CD4-positive, alpha-beta T cell treated with Interleukin-12 subunit alpha and Interleukin-12 subunit beta, for 1 hour (primary cell): ENCODE data around the gene TTC21A.

Source experiments
- DNase-seq: peaks from one replicate; pipeline ENCODE4 v3.0.0-alpha.2; 2020

TTC21A gene

DNA sequence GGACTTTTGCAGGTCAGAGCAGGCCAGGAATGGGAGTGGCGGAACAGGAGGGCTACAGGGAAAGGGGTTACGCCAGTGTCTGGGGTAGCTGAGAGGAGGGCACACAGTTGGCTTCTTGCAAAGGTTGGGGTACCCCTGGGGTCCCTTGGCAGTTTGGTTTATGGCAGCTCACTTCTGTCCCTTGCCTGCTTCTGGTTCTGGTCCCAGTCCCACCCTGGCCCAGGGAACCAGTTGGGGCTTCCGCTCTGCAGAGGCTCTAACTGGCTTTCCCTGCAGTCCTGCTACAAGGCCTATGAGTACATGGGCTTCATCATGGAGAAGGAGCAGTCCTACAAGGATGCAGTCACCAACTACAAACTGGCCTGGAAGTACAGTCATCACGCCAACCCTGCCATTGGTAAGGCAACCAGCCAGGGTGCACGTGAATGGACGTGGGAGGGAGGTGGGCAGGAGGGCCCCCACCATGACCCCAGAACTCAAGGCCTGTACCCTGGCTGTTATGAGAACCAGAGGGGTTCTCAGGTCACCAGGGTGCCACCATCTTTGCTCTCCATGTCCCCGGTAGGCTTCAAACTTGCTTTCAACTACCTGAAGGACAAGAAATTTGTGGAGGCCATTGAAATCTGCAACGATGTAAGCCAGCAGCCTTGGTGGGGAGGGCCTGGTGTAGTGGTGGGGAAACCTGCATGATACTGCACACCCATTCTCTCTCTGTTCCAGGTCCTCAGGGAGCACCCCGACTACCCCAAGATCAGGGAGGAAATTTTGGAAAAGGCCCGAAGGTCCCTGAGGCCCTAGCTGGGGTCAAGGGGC lies 30.7 kb downstream of the TTC21A start:
- no peak for DNase-seq

DNA sequence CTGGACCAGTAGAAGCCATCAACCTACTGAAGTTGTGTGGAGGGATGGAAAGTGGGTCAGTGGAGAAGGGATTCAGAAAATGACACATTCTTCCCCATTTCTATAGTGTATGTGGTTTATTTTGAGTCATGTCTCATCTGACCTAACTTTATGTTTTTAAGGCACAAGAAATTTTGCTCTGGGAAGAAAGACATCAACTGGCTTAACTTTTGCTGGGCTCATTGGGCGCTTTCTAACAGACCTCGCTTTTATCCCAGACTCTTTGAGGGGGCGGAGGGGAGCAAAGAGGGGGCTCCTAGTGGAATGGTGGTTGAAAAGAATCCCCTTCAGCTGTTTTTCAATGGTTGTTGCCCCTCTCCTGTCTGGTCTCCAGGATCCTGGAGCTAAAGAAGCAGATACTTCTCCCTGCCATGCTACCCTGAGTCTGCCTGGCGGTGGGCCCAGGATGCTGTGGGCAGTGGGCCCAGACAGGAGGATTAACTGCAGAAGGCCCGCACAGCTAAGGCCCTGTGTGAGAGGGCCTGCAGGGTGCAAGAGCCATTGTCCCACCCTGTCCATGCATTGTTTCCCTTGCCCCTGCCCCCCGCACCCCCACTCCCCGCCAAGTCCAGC lies 31.4 kb downstream of the TTC21A start:
- no peak for DNase-seq

DNA sequence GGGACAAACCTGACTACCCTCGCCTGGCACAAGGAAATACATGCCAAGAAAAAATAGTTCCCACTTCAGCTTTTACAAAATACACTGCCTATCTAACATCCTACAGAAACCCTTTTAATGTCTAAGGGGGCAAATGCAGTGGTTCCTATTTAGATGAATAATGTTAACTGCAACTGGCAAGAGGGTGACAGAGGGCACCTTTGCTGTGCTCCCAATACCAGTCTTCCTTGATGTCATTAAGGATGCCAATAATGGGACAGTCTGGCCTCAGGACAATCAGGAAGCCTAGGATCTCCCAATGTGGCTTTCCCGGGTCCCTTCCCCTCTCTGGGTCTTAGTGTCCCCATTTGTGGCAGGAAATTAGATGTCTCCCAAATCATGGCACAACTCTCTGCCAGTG lies 32.0 kb downstream of the TTC21A start:
- DNase-seq = no peak

DNA sequence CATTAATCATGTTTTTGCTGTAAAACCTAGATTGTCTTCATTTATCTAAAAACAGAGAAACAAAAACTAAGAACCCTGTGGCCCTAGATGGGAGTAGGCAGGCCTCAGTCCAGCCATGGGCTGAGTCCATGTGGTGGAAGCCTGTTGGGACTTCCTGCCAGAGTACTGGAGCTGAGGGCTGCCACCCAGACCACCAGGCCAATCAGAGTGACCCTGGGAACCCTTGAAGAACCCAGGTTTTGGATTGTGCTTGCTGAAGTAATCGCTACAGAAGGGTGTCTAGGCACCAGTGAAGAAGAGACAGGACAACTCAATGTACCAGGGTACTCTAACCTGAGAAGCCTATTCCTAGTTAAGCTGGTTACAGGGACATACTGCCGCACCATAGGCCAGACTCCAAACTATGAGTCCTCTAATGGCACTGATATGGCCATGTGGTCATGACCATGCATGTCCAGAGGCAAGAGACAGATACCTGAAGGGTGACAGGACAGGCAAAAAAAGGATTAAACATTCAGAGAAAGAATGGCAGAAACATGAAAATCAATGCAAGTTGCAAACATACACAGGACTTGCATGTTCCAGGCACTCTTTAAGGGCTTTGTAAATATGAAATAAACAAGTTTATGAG lies 33.0 kb downstream of the TTC21A start:
- no peak for DNase-seq

DNA sequence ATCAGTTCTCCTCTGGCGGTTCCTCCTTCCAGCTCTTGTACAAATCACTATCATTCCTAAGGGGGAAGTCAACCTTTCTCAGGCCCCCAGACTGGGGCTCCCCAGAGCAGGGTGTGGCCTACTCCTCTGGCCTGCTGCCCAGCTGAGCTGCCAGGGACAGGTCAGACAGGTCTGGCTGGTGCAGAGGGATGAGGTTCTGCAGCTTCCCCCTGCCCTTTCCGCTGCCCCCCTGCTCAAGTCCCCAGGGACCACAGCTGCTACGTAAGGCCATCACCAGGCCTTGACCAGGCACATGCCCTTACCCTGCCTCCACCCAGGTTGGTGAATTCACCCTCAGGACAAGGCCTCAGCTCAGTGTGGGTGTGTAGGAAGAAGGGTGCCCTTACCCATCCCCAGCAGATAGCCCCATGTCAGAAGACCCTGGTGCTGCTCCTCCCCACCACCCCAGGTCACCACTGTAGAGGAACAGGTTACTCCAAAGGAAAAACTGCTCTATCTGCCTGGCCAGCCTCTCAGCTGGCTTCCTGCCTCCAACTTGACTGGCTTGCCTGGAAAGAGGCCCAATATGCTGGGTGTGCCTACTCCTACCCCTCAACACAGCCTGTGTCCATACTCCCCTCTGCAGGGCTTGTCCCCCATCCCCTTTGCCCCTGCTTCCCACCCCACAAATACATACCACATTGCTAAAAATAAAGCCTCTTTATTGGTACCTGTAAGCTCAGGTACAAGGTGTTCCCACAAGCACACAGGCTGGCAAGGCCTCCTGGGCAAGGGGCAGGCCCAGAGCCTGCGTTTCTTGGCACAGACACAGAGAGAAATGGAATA lies 33.9 kb downstream of the TTC21A start:
- DNase-seq = no peak

DNA sequence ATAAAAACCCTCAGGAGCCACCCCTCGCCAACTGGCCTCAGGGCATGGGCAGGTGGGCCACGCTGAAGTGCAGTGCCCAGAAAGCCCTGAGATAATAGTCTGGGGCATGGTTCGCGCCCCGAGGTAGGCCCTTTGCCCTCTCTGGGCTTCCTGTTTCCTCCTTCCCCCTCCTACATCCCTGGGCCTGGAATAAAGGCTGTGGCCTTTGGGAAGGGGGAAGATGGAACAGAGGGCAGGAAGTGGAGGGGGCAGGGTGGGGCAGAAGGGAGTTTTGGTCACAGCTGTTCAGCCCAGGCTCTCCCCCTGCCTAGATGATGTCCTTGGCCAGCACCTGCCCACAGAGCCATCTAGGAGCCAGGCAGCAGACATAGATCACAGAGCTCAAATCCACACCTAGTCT lies 34.6 kb downstream of the TTC21A start:
- no peak for DNase-seq

DNA sequence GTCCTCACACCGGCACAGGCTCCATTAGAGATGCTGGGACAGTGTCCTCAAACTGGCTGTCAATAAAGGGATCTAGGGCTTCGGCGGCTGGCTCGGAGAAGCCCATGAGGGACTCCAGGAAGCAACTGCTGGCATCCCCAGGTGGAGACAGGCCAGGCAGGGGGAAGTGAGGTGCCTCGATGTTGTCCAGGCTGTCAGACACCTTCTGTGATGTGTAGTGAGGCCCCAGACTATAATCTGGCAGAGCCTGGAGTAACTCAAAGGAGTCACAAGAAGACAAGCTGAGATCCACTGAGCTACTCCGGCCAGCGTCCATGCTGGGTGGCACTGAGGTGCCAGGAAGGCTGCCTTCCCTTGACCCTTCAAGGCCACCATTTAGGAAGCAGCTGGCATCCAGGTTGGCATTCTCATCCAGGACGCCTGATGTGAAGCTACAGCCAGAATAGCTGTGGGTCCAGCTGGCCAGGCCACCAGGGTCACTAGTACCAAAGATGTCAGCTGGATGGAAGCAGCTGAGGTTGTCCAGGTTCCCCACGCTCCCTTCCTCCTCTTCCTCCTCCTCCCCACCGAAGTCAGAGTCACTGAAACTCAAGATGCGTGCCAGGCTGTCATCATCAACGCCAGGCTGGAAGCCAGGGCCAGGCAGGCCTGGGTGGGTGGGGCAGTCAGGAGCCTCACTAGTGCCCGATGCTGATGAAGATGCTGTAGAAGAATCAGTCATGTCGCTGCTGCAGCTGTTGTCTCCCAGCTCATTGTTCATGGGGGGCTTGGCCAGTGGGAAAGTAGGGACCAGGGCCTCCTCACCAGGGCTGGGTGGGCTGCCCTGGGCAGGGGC lies 35.8 kb downstream of the TTC21A start:
- DNase-seq = no peak

DNA sequence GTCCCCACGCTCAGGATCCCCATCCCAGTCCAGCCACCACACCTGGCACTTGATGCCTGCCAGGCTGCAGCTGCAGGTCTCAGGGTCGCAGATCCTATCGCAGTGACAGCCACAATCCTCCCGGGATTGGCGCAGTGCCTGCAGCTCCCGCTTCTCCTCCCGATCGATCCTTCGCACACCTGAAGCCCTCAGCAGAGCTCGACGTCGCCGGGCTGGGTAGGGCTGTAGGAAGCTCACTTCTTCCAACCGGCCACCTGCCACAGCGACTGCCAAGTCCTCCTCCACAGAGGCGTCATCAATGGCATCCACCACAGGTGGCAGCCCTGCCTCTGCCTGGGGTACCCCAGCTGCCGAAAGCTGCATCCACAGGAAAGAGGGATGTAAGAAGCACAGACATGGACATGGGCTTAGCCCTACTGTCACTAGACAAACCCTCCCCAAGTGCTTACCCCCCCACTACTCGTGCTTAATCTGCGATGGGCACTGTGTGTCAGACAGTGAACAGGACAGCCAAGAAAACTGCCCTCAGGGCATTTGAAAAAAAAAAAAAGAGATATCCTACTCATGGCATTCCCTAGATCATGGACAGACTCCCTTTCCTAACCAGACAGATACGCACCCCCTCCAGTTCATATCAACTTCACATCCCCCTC lies 36.7 kb downstream of the TTC21A start:
- DNase-seq = no peak

DNA sequence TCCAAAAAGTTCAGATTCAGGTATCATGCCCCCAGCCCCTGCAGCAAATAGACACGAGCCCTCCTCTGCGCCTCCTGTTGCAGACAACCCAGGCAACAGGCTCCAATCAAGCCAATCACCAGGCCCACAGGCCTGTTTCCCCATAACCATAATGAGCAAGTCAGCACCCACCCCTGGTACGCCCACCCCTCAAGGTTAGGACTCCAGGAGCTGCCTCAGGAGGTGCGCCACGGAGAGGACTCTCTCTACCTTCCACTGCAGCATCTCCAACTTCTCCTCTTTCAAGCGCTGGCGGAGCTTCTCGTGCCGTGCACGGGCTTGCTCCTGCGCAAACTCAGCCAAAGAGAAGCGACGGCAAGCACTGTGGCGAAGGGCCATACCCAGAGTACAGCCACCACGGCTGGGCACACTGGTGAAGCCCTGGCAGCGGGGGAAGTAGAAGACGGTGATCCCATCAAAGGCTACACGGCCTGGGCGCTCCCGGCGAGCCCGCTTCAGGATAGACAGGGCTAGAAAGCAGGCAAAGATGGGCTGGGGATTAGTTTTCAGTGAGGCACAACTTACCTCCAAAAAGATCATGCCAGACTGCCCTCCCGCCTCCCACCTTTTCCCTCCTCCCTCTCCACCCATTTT lies 37.4 kb downstream of the TTC21A start:
- DNase-seq = no peak

DNA sequence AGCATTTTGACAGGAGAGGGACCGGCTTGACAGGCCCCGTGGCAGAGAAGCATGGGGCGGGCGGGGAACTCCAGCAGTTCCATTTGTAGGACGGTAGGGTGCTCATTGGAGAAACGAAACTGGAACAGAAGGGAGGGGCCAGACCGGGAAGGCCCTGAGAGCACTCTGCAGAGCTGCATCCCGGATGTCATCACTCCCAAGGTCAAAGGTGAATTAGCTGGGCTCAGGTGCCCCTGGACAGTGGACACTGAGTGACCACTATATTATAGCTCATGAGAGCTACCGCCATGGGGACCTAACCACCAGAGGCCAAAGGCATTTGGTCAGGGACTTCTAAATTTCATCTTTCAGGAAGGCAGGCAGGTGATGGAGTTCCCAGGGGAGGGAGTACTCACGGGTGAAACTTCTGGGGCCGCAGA lies 38.6 kb downstream of the TTC21A start:
- no peak for DNase-seq

DNA sequence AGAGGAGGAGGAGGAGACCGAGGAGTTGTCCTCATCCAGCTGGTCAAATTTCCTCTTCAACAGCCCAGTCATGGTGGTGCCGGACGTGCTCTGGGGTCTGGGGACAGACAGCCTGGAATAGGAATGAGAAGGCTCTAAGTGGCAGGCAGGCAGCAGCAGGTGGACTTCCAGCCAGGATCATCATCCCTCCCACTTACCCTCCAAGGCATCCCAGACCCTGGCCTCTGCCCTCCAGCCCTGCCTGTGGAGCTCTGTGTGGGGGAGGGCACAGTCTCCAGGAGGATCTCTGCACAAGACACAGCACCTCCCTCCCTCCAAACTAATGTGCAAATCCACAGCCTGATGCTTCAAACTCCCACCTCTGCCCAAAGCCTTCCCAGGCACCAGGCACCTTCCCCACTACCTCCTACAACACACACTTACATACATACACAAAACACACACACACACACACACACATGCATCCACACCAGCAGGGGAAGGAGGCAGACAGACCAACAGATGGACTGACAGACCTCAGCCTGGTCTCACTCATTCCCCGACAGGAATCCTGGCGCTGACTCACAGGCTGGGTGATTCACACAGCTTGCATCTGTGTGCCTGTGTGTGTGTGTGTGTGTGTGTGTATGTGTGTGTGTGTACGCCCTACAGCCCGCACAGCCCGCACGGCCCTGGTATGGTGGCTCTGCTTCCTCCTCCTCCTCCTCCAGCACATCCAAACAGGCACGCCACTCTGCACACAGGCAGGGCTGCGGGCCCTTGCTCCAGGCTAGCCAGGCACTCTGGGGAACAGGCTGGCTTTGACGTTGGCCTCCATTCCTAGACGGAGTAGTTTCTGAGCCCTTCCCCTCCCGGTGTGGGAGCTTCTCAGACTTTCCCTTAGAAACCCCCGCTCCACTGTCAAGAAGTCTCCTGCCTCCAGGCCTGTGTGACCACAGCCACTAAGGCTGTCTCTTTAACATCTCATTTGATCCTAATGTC lies 39.4 kb downstream of the TTC21A start:
- peak; percentile 69 for DNase-seq

DNA sequence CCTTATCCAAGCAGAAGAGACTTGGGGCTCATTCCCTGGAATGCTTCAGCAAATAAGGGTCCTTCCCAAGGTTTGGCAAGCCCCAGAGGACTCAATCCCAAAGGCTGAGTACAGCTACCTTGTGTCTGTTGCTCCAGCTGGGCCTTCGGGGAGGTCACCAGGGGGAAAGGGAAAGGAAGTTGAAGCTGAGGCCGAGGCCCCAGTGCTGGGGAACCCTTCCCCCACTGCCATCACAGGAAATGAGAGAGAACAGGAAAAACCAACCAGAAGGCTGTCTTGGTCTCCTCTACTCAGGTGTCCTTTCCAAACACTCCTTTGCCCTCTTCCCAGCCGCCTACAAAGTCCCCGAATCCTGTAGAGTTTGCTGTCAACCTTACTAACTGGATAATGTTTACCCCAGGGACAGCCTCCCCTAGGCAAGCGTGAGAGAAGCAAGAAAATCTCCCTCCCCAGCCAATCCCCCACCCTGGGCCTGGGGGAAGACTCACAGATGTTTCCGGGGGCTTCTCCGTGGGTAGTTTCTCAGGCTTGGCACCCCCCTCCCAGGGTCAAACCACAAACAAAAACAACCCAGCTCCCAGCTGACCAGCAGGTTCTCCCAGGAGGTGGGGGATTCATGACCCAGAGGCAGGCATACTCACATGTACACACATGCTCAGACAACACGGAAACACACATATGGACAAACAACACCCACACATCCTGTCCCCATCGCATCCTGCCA lies 40.4 kb downstream of the TTC21A start:
- peak; percentile 56 for DNase-seq

DNA sequence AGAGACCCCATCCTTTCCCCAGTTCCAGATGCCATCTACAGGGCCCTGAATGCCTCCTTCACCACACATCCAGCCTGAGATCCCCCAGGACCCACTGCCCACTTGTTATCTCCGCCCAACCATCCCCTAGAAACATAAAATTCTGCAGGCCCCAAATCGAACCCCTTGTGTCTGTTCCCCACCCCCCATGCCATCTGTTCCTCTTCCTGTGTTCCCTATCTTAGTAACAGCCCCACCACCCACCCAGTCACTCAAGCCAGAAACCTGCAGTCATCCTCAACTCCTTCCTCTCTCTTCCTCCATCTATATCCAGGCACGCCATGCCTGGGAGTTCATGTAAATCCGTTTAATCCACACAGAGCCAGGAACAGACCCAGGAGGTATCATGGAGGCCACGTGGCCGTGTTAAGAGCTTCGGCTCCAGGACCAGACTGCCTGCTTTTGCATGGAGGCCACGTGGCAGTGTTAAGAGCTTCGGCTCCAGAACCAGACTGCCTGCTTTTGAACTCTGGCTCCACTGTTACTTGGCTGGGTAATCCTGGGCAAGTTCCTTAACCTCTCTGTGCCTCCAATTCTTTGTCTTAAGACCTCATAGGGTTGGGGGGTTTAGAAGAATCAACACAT lies 41.1 kb downstream of the TTC21A start:
- no peak for DNase-seq

DNA sequence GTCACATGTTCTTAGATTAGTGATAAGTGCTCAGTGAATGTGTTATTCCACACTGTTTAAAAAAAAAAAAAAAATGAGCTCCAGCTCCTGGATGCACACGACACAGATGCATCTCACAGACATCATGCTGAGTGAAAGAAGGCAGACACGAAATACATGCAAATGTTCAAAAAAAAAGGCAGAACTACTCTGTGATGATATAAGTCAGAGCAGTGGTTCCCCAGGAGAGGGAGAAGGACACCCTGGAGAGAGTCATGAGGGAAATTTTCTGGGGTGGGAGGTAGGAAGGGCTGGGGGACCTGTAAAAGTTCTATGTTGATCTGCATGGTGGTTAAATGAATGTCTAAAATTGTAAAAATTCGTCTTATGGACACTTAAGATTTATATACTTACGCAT lies 41.6 kb downstream of the TTC21A start:
- no peak for DNase-seq

DNA sequence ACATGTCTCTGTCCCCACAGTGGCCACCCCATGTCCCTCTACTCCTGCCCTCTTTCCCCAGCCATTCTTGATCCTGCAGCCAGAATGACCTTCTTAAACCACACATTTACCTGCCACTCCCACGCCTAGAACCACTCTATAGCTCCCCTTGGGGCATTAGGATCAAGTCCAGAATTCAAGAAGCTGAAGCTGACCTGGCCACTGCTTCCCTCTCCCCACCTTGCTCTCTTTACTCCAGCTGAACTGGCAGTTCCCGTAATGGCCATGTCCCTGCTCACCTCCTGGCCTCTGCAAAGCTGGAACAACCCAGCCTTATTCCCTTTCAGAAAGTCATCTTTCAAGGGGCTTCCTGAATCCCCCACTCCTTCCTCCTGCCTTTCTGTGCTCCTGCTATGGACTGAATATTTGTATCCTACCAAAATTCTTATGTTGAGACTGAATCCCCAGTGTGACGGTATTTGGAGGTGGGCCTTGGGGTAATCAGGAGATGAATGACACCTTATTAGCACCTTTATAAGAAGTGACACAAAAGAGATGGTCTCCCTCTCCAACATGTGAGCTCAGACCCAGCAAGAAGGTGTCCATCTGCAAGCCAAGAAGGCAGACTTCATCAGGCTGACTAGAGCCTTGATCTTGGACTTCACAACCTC lies 42.1 kb downstream of the TTC21A start:
- no peak for DNase-seq

DNA sequence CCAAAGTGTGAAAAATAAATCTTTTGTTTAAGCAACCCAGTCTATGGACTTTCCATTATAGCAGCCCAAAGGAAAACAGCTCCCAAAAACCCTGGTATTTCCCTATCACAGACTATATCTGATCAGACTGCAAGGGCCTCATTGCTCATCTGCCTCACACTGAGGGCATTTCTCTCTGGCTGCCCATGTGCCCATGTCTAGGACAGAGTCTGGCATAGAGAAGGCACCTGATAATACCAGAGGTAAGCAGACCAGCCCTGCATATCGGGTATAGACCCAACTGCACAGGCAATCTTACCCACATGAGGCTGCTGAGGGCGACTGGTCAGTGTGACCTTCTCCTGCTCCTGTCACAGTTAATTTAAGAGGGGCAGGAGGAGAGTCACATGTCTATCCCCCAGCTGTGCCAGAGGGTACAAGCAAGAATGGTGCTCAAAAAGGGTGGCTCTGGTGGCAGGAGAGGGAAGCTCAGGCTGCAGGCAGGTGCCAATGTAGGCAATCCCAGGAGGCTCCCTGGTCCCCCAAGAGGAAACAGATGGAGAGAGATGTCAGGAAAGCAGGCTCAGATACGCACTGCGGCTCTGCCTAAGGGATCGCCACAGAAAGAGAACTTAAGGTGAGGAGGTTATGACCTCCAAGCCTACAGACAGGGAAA lies 42.8 kb downstream of the TTC21A start:
- DNase-seq = no peak

DNA sequence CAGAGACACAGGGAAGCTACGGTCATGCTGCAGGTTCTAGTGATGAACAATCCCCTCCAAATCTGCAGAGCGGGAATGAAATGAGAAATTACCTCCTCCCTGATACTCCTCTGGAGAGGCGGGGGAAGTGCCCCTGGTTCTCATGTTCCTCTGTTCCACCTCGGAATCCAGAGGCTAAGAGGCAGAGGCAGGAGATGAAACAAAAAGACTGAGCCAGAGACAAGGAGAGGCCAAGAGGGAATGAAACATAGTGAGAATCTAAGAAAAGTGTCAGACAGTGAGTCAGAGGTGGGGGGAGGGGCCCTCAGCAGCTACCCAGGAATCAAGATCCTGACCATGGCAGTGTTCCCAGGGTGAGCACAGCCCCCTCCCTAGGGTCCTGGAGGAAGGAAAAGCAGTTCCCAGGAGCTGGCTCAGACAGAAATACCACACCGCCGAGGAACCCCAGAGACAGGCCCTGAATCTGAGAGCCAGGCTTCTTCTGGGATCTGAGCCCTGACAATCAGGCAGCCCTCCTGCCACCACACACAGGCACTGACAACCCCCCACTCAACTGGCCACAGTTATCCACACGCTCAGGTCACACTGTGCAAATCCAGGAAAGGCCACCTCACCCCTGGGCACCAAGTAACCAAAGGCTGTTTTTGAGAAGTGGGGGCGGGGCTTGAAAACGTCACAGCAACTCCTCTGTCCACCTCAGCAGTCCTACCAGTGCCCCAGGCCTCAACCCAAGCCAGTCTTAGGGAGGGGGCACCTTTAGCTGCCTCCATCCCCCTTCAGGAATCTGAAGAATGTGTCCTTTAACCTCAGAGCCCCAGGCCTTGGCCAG lies 43.5 kb downstream of the TTC21A start:
- DNase-seq = peak; percentile 53
